Measurements from ENCODE around the gene OLFML2B.

The OLFML2B gene

GRCh38 chr1:161945306-161946060 is 78.2 kb downstream of the OLFML2B start:
- no peak for DNase-seq (ENCODE audit: low read depth in 2 of 2)

- no peak for DNase-seq (ENCODE audit: low read depth in 2 of 2)
These were observed 79.3 kb downstream of the OLFML2B start for GRCh38 chr1:161944381-161944780.

DNA sequence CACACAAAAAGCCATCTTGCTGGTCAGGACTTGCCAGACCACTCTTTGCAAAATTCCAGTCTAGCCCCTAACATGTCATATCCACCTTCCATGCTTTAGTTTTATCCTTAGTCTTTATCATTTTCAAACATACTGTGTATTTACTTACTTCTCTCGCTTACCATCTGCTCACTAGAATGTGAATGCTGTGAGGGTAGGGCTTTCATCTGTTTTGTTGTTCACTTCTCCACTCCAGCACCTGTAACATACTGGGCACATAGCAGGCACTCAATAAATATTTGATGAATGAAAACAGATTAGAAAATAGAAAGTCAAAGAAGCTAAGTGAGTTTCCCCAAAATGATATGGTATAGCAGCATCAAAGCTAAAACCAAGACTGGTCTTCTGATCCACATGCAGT is 79.9 kb downstream of the OLFML2B start:
- no peak for DNase-seq (ENCODE audit: low read depth in 2 of 2)

GRCh38 chr1:161941726-161942436 is 81.8 kb downstream of the OLFML2B start:
- no peak for DNase-seq (ENCODE audit: low read depth in 2 of 2)

DNA sequence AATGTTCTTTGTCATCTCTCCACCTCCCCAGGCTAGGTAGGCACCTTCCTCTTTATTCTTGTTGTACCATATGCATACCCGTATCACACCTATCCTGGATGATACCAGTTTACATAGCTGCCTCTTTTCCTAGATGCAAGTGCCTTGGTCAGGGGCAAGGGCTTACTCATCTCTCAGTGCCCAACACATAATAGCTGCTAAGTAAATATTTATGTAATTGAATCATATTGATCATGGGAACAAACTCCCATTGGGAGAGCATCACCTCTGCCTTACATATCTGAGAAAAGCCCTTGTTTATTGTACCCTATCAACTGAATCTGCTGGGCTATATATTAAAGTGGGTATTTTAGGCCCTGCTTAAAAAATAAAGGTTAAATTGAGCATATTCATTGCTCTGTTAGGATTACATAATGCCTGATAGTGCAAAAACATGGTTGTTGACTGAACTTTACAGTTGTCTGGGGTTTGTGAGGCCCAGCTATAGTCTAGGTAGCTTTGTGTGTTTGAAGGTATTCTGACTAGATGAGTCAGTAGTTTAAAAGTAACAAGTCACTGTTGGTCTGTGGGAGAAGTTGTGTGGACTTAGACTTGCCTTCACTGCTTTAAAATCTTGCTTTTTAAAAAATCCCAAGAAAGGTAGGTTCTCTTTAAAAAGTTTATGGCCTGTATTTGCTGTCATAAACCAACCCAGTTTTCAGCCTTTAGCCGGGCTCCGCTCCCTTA is 82.6 kb downstream of the OLFML2B start:
- no peak for DNase-seq (ENCODE audit: low read depth in 2 of 2)

GRCh38 chr1:161936786-161937185 is 86.9 kb downstream of the OLFML2B start:
- no peak for DNase-seq (ENCODE audit: low read depth in 2 of 2)

DNA sequence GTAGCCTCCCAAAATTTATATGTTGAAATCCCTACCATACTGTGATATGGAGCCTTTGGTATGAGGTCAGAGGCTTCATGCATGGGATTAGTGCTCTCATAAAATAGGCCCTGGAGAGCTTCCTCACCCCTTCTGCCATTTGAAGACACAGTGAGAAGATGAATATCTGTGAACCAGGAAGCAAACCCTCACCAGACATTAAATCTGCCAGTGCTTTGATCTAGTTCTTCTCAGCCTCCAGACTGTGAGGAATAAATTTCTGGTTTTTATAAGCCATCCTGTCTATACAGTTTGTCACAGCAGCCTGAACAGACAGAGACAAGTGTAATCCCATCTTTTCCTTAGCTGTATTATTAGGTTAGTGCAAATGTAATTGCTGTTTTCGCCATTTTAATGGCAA is 88.4 kb downstream of the OLFML2B start:
- no peak for DNase-seq (ENCODE audit: low read depth in 2 of 2)

- DNase-seq (ENCODE audit: low read depth in 2 of 2): no peak
These were observed 89.8 kb downstream of the OLFML2B start for GRCh38 chr1:161933592-161934588.

Data from stimulated activated CD4-positive, alpha-beta T cell treated with anti-CD3 and anti-CD28 coated beads, Interleukin-12 subunit alpha, Interleukin-12 subunit beta, amount 100 ng/mL, for 24 hours (primary cell).